Cardiac muscle cell (in vitro differentiated cells and primary cell): ENCODE data around the gene XAF1. TPM values are rescaled to one million over a fixed set of nuclear protein-coding genes. Genes with fewer than 3 reads are reported as not detected.
"Not testable (repeated sequence)": the region's sequence is repeated elsewhere in the genome, so short reads cannot be mapped to it uniquely, and the experiment has no call there.

Experiments used
- DNase-seq, 2 donors: peaks; one replicate each; pipeline versions ENCODE4 v3.0.0 to v3.0.0-alpha.2; 2010 to 2017; ENCODE audit warnings: low read depth in 1 of 2, low spot score in 1 of 2
- H3K27ac ChIP-seq: fragments of 200-600 bp; sonication (generic); 2 replicates; pipeline ENCODE4 v1.5.1; 2016
- H3K27me3 ChIP-seq: fragments of 200-600 bp; sonication (generic); 2 replicates; pipeline ENCODE4 v1.6.0; 2016; ENCODE audit warnings: control low read depth
- H3K36me3 ChIP-seq: fragments of 200-600 bp; sonication (generic); 2 replicates; pipeline ENCODE4 v1.5.1; 2016; ENCODE audit warnings: control low read depth
- H3K4me1 ChIP-seq: fragments of 200-600 bp; sonication (generic); 2 replicates; pipeline ENCODE4 v1.8.1; 2017; ENCODE audit warnings: low read depth, mild to moderate bottlenecking, mixed run types
- H3K4me3 ChIP-seq: fragments of 200-600 bp; sonication (generic); 2 replicates; pipeline ENCODE4 v1.5.1; 2016; ENCODE audit warnings: mild to moderate bottlenecking
- H3K9me3 ChIP-seq: fragments of 200-600 bp; sonication (generic); 2 replicates; pipeline ENCODE4 v1.5.1; 2017; ENCODE audit warnings: low read depth, mild to moderate bottlenecking, control low read depth
- polyA plus RNA-seq: library from polyadenylated mRNA; unstranded; fragments of >200 nt; fragmentation: Nextera tagmentation; extraction: Ambion mirVana; gene quantifications from 2 replicates; pipeline ENCODE4 v1.2.1, GENCODE V29; 2016
- total RNA-seq: library from RNA; depleted of rRNA; stranded (reverse); fragments of >200 nt; gene quantifications from 2 replicates; pipeline ENCODE4 v1.2.3, GENCODE V29; 2016
- TF ChIP-seq, protein P1 (sequence below): IDR thresholded peaks from 2 replicates; pipeline ENCODE4 v1.5.1; 2012; ENCODE audit warnings: low read depth, mild to moderate bottlenecking, low read length

Gene XAF1
- total and polyA plus RNA-seq, 2 experiments from 2014 or later = not detected

DNA sequence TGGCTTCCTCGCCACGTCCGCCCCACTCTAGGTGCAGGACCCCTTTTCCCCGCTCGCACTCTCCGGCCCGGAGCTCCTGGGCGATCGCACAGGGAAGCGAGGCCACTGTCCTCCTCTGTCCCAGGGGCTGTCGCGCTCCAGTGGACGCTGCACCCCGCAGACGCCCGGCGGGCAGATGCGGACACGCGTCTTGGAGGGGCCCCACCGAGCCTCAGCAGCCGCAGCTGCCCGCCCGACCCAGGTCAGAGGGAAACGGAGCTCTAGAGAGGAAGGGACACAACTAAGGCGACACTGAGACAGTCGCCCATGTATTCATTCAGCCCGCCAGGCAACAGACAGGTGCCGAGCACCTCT is 42.0 kb upstream of the XAF1 start:
- no peaks in the 10 kb centered on the region for H3K36me3 ChIP-seq

DNA sequence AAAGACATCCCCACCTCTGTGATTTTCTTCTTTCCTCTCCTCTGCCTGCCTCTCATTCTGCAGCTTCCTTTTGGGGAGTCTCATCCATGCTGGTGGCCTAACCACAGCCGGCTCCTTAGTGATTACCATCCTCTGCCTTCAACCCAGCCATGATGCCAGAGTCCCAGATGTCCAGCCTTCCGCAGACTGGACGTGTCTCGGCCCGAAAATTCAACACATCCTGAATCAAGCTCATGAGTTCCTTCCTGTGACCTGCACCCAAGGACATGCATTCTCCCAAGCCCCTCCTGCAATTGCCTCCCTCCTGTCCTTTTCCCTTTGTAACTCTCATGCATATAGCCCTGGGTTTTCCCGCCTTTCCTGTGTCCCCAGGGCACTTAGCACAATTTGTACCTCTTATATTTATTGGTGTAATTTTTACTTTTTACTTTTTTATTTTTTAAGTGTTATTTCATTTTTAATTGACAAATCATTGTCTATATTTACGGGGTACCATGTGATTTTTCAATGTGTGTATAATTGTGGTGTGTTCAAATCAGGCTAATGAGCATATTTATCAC is 41.5 kb upstream of the XAF1 start:
- TF ChIP-seq, protein P1, sequence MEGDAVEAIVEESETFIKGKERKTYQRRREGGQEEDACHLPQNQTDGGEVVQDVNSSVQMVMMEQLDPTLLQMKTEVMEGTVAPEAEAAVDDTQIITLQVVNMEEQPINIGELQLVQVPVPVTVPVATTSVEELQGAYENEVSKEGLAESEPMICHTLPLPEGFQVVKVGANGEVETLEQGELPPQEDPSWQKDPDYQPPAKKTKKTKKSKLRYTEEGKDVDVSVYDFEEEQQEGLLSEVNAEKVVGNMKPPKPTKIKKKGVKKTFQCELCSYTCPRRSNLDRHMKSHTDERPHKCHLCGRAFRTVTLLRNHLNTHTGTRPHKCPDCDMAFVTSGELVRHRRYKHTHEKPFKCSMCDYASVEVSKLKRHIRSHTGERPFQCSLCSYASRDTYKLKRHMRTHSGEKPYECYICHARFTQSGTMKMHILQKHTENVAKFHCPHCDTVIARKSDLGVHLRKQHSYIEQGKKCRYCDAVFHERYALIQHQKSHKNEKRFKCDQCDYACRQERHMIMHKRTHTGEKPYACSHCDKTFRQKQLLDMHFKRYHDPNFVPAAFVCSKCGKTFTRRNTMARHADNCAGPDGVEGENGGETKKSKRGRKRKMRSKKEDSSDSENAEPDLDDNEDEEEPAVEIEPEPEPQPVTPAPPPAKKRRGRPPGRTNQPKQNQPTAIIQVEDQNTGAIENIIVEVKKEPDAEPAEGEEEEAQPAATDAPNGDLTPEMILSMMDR = no peak
- Histone ChIP-seq H3K36me3 (no peaks in the 10 kb centered on the region), H3K27me3 (peaks cover 31% of the 10 kb centered on the region), H3K9me3 (no peaks in the 10 kb centered on the region), H3K4me1 (no peaks in the 10 kb centered on the region), H3K27ac (no peak overlapping the region), H3K4me3 (no peak overlapping the region)
- DNase-seq = no peak

More for the DNA sequence above, 42.0 kb upstream of the XAF1 start:
- Histone ChIP-seq H3K27ac (no peak overlapping the region), H3K27me3 (peaks cover 30% of the 10 kb centered on the region), H3K9me3 (no peaks in the 10 kb centered on the region), H3K4me3 (peak overlapping the region; percentile 18), H3K4me1 (no peaks in the 10 kb centered on the region)
- DNase-seq = no peak
- TF ChIP-seq, protein P1 = no peak

DNA sequence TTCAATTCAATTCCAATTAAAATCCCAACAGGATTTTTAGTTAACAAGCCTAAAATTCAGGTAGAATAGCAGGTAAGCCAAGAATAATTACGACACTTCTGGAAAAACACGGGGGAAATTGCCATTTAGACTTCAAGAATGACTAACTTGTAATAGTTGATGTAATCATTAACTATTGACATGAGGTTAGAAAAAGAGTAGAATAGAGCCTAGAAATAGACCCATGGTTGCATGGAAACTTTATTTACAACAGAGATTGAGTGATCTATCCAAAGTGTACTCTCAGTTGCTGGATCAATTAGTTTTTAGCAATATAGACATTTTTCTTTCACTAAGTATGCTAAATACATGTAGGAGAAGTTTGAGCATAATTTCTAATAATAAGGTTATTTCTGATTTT is 39.1 kb upstream of the XAF1 start:
- Histone ChIP-seq H3K27ac (no peak overlapping the region), H3K9me3 (no peaks in the 10 kb centered on the region), H3K4me3 (no peak overlapping the region), H3K4me1 (no peaks in the 10 kb centered on the region), H3K36me3 (no peaks in the 10 kb centered on the region), H3K27me3 (peaks cover 42% of the 10 kb centered on the region)
- DNase-seq = no peak
- TF ChIP-seq, protein P1 = no peak

DNA sequence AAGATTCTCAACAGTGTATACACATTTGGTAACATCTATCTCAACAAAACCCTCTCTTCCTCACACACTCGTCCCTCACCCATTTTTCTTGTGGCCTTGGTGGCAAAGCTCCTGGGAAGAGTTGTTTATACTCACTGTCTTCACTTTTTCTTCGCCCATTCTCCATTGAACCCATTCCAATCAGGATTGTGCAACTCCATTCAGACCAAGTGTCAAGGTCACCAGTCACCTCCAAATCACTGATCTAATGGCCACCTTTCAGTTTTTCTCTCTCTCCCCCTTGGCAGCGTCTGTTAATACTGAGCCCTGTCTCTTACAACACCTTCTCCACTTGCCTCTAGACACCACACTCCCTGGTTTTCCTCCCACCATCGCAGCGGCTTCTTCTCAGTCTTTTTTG is 34.1 kb upstream of the XAF1 start:
- Histone ChIP-seq H3K4me3 (no peak overlapping the region), H3K9me3 (no peaks in the 10 kb centered on the region), H3K4me1 (no peaks in the 10 kb centered on the region), H3K36me3 (no peaks in the 10 kb centered on the region), H3K27ac (no peak overlapping the region), H3K27me3 (peaks cover 17% of the 10 kb centered on the region)
- no peak for DNase-seq
- TF ChIP-seq, protein P1 = no peak

DNA sequence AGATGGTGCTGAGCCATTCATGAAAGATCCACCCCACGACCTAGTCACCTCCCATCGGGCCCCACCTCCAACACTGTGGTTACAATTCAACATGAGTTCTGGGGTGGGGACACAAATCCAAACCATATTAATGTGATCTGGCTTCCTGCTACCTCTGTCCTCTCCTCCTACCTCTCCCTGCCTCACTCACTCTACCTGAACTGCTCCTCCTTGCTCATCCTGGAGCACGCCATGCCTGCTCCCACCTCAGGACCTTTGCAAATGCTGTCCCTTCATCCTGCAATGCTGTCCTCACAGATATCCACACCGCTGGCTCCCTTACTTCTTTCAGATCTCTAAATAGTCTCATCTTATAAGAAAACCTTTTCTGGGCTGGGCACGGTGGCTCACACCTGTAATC is 31.8 kb upstream of the XAF1 start:
- H3K27me3 ChIP-seq = peaks cover 17% of the 10 kb centered on the region
- no peak overlapping the region for H3K27ac ChIP-seq
- TF ChIP-seq, protein P1 = no peak
- H3K9me3 ChIP-seq = no peaks in the 10 kb centered on the region
- H3K36me3 ChIP-seq = no peaks in the 10 kb centered on the region
- no peaks in the 10 kb centered on the region for H3K4me1 ChIP-seq
- H3K4me3 ChIP-seq = no peak overlapping the region
- DNase-seq = no peak

DNA sequence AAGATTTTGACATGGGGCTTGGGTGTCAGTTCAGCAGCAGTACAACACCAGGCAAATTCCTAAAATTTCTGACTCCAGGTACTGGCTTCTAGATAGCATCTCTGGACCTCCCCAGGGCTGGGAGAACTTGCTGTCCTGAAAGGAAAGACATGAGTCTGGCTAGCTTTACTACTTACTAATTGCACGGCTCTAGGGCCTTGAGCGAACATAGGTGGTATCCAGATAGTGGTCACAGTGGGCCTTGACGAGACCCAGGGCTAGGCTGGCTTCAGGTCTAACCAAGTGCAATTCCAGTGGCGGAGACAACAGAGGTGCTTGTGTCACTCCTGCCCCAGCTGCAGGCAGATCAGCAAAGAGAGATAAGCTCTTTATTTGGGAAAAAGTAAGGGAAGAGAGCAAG is 26.3 kb upstream of the XAF1 start:
- Histone ChIP-seq H3K4me3 (no peak overlapping the region), H3K36me3 (no peaks in the 10 kb centered on the region), H3K27ac (no peak overlapping the region), H3K4me1 (no peaks in the 10 kb centered on the region), H3K9me3 (no peaks in the 10 kb centered on the region), H3K27me3 (no peaks in the 10 kb centered on the region)
- no peak for DNase-seq
- TF ChIP-seq, protein P1 = no peak

DNA sequence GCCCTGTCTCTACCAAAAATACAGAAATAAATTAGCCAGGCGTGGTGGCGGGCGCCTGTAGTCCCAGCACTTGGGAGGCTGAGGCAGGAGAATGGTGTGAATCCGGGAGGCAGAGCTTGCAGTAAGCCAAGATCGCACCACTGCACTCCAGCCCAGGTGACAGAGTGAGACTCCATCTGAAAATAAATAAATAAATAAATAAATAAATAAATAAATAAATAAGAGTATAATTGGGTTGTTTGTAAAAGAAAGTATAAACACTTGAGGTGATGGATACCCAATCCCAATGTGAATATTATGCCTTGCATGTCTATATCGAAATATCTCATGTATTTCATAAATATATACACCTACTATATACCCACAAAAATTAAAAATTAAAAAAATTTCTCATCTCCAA is 9.2 kb upstream of the XAF1 start:
- H3K9me3 ChIP-seq, H3K4me3 ChIP-seq, H3K27ac ChIP-seq, H3K4me1 ChIP-seq, H3K36me3 ChIP-seq, DNase-seq, H3K27me3 ChIP-seq: not testable (repeated sequence)
